GM23338 (cell line): Measurements from ENCODE around the gene MED19. TPM values are rescaled to one million over a fixed set of nuclear protein-coding genes. Genes with fewer than 3 reads are reported as not detected.

Experiments
- ATAC-seq: fragments of 200-7000 bp; cut with Tn5 transposase; 3 replicates; pipeline ENCODE4 v1.9.1; 2020
- DNase-seq: peaks from one replicate; pipeline ENCODE4 v3.0.0-alpha.2; 2015; ENCODE audit warnings: low spot score
- H2AFZ ChIP-seq: fragments of 200-600 bp; sonication (generic); 2 replicates; pipeline ENCODE4 v1.8.0; 2016; ENCODE audit warnings: antibody characterized with exemption, mild to moderate bottlenecking, moderate library complexity
- H3F3A ChIP-seq: fragments of 200-600 bp; sonication (generic); replicated peaks from 2 replicates; pipeline ENCODE4 v1.8.0; 2017; ENCODE audit warnings: antibody characterized with exemption, mixed run types, low read depth
- H3K27ac ChIP-seq: fragments of 200-600 bp; sonication (generic); 2 replicates; pipeline ENCODE4 v1.6.1; 2016; ENCODE audit warnings: low read depth
- H3K27me3 ChIP-seq: fragments of 200-600 bp; sonication (generic); 2 replicates; pipeline ENCODE4 v1.8.0; 2016; ENCODE audit warnings: mild to moderate bottlenecking, mixed run types, moderate library complexity; ENCODE audit not compliant: insufficient read depth
- H3K36me3 ChIP-seq: fragments of 200-600 bp; sonication (generic); 2 replicates; pipeline ENCODE4 v1.8.0; 2016; ENCODE audit warnings: mild to moderate bottlenecking; ENCODE audit not compliant: insufficient read depth
- H3K4me1 ChIP-seq: fragments of 200-600 bp; sonication (generic); 2 replicates; pipeline ENCODE4 v1.8.0; 2016; ENCODE audit warnings: mild to moderate bottlenecking, moderate library complexity; ENCODE audit not compliant: insufficient read depth
- H3K4me2 ChIP-seq: fragments of 200-600 bp; sonication (generic); 2 replicates; pipeline ENCODE4 v1.7.1; 2017; ENCODE audit warnings: mixed run types
- H3K4me3 ChIP-seq: fragments of 200-600 bp; sonication (generic); 2 replicates; pipeline ENCODE4 v1.6.1; 2016; ENCODE audit warnings: mixed run types
- H3K79me2 ChIP-seq: fragments of 200-600 bp; sonication (generic); replicated peaks from 2 replicates; pipeline ENCODE4 v1.8.0; 2017; ENCODE audit warnings: mild to moderate bottlenecking; ENCODE audit not compliant: insufficient read depth
- H3K9me2 ChIP-seq: fragments of 200-600 bp; sonication (generic); 2 replicates; pipeline ENCODE4 v1.8.0; 2017; ENCODE audit not compliant: insufficient read depth
- H4K20me1 ChIP-seq: fragments of 200-600 bp; sonication (generic); replicated peaks from 2 replicates; pipeline ENCODE4 v1.8.0; 2017; ENCODE audit warnings: mild to moderate bottlenecking; ENCODE audit not compliant: insufficient read depth
- H3K27ac Mint-ChIP-seq: 2 replicates; pipeline ENCODE4 v1.8.0; 2020; ENCODE audit warnings: inconsistent platforms, mild to moderate bottlenecking, moderate library complexity, mixed read lengths
- H3K27me3 Mint-ChIP-seq: 3 replicates; pipeline ENCODE4 v1.8.0; 2022; ENCODE audit warnings: low read depth, mild to moderate bottlenecking, moderate library complexity, mixed read lengths, inconsistent platforms; ENCODE audit not compliant: insufficient read depth, poor library complexity
- H3K36me3 Mint-ChIP-seq: 3 replicates; pipeline ENCODE4 v1.8.0; 2021; ENCODE audit warnings: low read depth, mild to moderate bottlenecking, inconsistent platforms, moderate library complexity, mixed read lengths
- H3K4me1 Mint-ChIP-seq: 3 replicates; pipeline ENCODE4 v1.8.0; 2020; ENCODE audit warnings: mild to moderate bottlenecking, inconsistent platforms, mixed read lengths
- H3K4me3 Mint-ChIP-seq: 3 replicates; pipeline ENCODE4 v1.8.0; 2021; ENCODE audit warnings: moderate library complexity, mild to moderate bottlenecking, inconsistent platforms, mixed read lengths
- H3K9me3 Mint-ChIP-seq: 3 replicates; pipeline ENCODE4 v1.8.0; 2020; ENCODE audit warnings: moderate library complexity, mild to moderate bottlenecking, inconsistent platforms, mixed read lengths
- CREB1 ChIP-seq: fragments of 250-450 bp; sonication (Bioruptor Pico); IDR thresholded peaks from 2 replicates; pipeline ENCODE4 v1.5.0; 2020; ENCODE audit warnings: low read depth, mild to moderate bottlenecking, moderate library complexity
- CTCF ChIP-seq, 2 experiments: fragments of 200-600 bp in 1 of 2; sonication (generic) in 1 of 2; conservative IDR thresholded peaks; 2 replicates each; pipeline versions ENCODE4 v1.5.1 to v1.6.1; 2016 to 2017; ENCODE audit warnings: antibody characterized with exemption in 2 of 2, low read depth in 2 of 2, mild to moderate bottlenecking in 2 of 2, moderate library complexity in 1 of 2
- EZH2 ChIP-seq: fragments of 200-600 bp; sonication (generic); IDR thresholded peaks from one replicate; pipeline ENCODE4 v1.8.0; 2017; ENCODE audit warnings: antibody characterized with exemption, mild to moderate bottlenecking, low read depth; ENCODE audit not compliant: unreplicated experiment
- EZH2phosphoT487 ChIP-seq: fragments of 200-600 bp; sonication (generic); IDR thresholded peaks from one replicate; pipeline ENCODE4 v1.8.1; 2018; ENCODE audit warnings: antibody characterized with exemption; ENCODE audit not compliant: unreplicated experiment
- JUNB ChIP-seq: IDR thresholded peaks from one replicate; pipeline ENCODE4 v1.6.1; 2016; ENCODE audit warnings: antibody characterized with exemption; ENCODE audit not compliant: unreplicated experiment
- NANOG ChIP-seq: IDR thresholded peaks from 2 replicates; pipeline ENCODE4 v1.6.1; 2016; ENCODE audit warnings: antibody characterized with exemption, borderline replicate concordance
- POLR2AphosphoS5 ChIP-seq: IDR thresholded peaks from 2 replicates; pipeline ENCODE4 v1.6.1; 2016; ENCODE audit warnings: antibody characterized with exemption, low read depth
- REST ChIP-seq: IDR thresholded peaks from one replicate; pipeline ENCODE4 v1.6.1; 2018; ENCODE audit warnings: antibody characterized with exemption; ENCODE audit not compliant: unreplicated experiment
- ZNF114 ChIP-seq: fragments of 250-450 bp; sonication (Bioruptor Pico); IDR thresholded peaks from 2 replicates; pipeline ENCODE4 v1.5.0; 2020; ENCODE audit warnings: mild to moderate bottlenecking, moderate library complexity
- ZNF331 ChIP-seq: fragments of 250-450 bp; sonication (Bioruptor Pico); IDR thresholded peaks from 2 replicates; pipeline ENCODE4 v1.5.0; 2020; ENCODE audit warnings: low read depth, mild to moderate bottlenecking, moderate library complexity
- polyA plus RNA-seq: library from polyadenylated mRNA; unstranded; fragments of >200 nt; fragmentation: Nextera tagmentation; extraction: Ambion mirVana; gene quantifications from 2 replicates; pipeline ENCODE4 v1.2.1, GENCODE V29; 2016
- total RNA-seq: library from RNA; depleted of rRNA; stranded (reverse); fragments of >200 nt; shearing (Covaris generic); gene quantifications from 2 replicates; pipeline ENCODE4 v1.2.3, GENCODE V29; 2014
- TF ChIP-seq, protein P1 (sequence below): IDR thresholded peaks from 2 replicates; pipeline ENCODE4 v1.6.1; 2016; ENCODE audit warnings: antibody characterized with exemption

Gene MED19
- total and polyA plus RNA-seq, 2 experiments from 2014 or later = 17.7 to 64.9 TPM

- Mint-ChIP-seq H3K4me3 (no peak within 1 kb of the TSS), H3K27me3 (peaks cover 13% of the 10 kb centered on the region), H3K27ac (no peak within 1 kb of the TSS), H3K36me3 (no peaks in the 10 kb centered on the region), H3K9me3 (no peaks in the 10 kb centered on the region), H3K4me1 (peaks cover 8% of the 10 kb centered on the region)
- H3K4me1 ChIP-seq = no peaks in the 10 kb centered on the region
- TF ChIP-seq CTCF (conservative IDR thresholded peaks at IDR 0.05; ENCODE audit: low read depth in 2 of 2) (peak; percentile 74 to 75), POLR2AphosphoS5 (no peak)
- no peak within 1 kb of the TSS for H3K4me2 ChIP-seq
- H3K4me3 ChIP-seq = no peak within 1 kb of the TSS
- H3K9me2 ChIP-seq = no peaks in the 10 kb centered on the region
- H3K79me2 ChIP-seq = no peaks in the 10 kb centered on the region
- DNase-seq (peak; percentile 89), ATAC-seq (peak; percentile 92)
- no peaks in the 10 kb centered on the region for H4K20me1 ChIP-seq
- no peak within 1 kb of the TSS for H3K27ac ChIP-seq
- no peak within 1 kb of the TSS for H2AFZ ChIP-seq
- H3K36me3 ChIP-seq = no peaks in the 10 kb centered on the region
- peaks cover 13% of the 10 kb centered on the region; the same call in 1 of the 2 replicates for H3F3A ChIP-seq
- no peaks in the 10 kb centered on the region for H3K27me3 ChIP-seq
These were observed 39.8 kb upstream of the MED19 start, which contains the start of gene BTBD18 for GRCh38 chr11:57751676-57752253. Gene BTBD18, minus strand, starts transcription at chr11:57751819. Its CDS starts 631 bp downstream, at chr11:57751188.

DNA sequence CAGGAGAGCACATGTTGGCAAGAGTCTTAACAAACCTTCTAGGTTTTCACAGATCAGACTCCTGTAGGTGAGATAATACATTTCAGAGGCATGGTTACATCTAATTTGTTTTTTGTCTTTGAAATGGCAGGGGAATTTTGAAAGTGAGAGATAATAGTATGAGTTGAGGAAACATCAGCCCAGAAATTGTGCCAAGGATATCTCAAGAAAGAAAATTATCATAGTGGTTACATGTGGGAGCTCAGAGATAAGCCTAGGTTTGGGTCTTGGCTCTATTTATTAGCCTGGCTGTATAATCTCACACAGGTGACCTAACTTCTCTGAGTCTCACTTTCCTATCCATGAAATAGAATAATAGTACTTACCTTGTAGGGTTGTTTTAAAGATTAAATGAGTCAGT lies 39.2 kb upstream of the MED19 start:
- Mint-ChIP-seq H3K36me3 (no peaks in the 10 kb centered on the region), H3K27me3 (peaks cover 14% of the 10 kb centered on the region), H3K9me3 (no peaks in the 10 kb centered on the region), H3K27ac (no peak overlapping the region), H3K4me3 (no peak overlapping the region), H3K4me1 (peaks cover 8% of the 10 kb centered on the region)
- Histone ChIP-seq H3K4me2 (no peak overlapping the region), H3K27me3 (no peaks in the 10 kb centered on the region), H3K27ac (no peak overlapping the region), H3K79me2 (no peaks in the 10 kb centered on the region), H4K20me1 (no peaks in the 10 kb centered on the region), H3K36me3 (no peaks in the 10 kb centered on the region), H3K4me1 (no peaks in the 10 kb centered on the region), H3F3A (peaks cover 13% of the 10 kb centered on the region; the same call in 1 of the 2 replicates), H2AFZ (no peak overlapping the region), H3K4me3 (no peak overlapping the region), H3K9me2 (no peaks in the 10 kb centered on the region)
- no peak for ATAC-seq
- DNase-seq = no peak
- TF ChIP-seq CREB1 (no peak), NANOG (no peak), EZH2phosphoT487 (no peak), JUNB (no peak), ZNF114 (CRISPR knock-in tag) (no peak), POLR2AphosphoS5 (no peak), CTCF (conservative IDR thresholded peaks at IDR 0.05; ENCODE audit: low read depth in 2 of 2) (no peak), ZNF331 (CRISPR knock-in tag) (no peak), REST (no peak), EZH2 (no peak)
- TF ChIP-seq, protein P1, sequence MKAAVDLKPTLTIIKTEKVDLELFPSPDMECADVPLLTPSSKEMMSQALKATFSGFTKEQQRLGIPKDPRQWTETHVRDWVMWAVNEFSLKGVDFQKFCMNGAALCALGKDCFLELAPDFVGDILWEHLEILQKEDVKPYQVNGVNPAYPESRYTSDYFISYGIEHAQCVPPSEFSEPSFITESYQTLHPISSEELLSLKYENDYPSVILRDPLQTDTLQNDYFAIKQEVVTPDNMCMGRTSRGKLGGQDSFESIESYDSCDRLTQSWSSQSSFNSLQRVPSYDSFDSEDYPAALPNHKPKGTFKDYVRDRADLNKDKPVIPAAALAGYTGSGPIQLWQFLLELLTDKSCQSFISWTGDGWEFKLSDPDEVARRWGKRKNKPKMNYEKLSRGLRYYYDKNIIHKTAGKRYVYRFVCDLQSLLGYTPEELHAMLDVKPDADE = no peak
